NOMO-1 treated with DMSO at 0.1 percent for 48 hours (cell line): ENCODE results near the gene DTWD2.
"Not testable (repeated sequence)": the region's sequence is repeated elsewhere in the genome, so short reads cannot be mapped to it uniquely, and the experiment has no call there.

ENCODE experiments used
- DNase-seq: peaks from one replicate; lab custom pipeline; 2025; ENCODE audit not compliant: unreplicated experiment; lab: John Stamatoyannopoulos, UW

The DTWD2 gene

DNA sequence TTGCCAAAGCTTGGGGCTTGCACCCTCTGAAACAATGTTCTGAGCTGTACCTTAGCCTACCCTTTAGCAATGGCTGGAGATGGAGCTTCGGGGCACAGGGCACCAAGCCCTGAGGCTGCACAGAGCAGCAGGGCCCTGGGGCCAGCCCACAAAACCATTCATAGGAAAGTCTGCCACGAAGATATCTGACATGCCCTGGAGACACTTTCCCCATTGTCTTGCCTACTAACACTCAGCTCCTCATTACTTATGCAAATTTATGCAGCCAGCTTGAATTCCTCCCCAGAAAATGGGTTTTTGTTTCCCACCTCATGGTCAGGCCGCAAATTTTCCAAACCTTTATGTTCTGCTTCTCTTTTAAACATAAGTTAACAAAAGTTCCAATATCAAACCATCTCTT lies 105.7 kb downstream of the DTWD2 start:
- DNase-seq, result no peak

DNA sequence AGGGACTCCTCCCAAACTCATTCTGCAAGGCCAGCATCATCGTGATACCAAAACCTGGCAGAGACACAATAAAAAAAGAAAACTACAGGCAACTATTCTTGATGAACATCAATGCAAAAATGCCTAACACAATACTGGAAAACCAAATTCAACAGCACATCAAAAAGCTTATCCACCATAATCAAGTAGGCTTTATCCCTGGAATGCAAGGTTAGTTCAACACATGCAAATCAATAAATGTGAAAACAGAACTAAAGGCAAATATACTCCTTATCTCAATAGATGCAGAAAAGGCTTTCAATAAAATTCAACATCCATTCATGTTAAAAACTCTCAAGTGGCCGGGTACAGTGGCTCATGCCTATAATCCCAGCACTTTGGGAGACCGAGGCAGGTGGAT lies 111.5 kb downstream of the DTWD2 start:
- DNase-seq, result not testable (repeated sequence)

- DNase-seq, result no peak
Observed at GRCh38 chr5:118875131-118875530, 113.2 kb downstream of the DTWD2 start.

GRCh38 chr5:118873417-118873816 lies 114.9 kb downstream of the DTWD2 start:
- DNase-seq, result no peak

- no peak for DNase-seq
Observed at GRCh38 chr5:118863345-118863744, 125.0 kb downstream of the DTWD2 start.

GRCh38 chr5:118862596-118862995 lies 125.8 kb downstream of the DTWD2 start:
- no peak for DNase-seq

DNA sequence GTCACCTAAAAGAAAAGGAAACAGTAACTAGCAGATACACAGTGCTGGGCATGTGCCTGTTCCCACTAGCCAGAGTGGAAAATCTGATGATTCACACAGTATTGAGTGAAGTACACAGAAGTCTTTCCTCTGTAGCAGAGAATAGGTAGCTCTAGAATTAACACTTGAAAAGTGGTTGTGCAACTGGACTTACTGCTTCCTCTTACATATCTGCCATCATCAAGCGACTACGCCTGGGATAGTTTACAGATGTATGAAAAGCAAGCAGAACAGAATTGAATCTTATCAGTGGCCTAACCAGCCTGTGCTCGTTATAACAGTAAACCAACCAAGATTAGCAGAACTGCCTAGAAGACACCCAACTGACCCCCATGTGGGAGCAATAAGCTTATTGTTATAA lies 130.6 kb downstream of the DTWD2 start:
- DNase-seq, result peak; percentile 89

DNA sequence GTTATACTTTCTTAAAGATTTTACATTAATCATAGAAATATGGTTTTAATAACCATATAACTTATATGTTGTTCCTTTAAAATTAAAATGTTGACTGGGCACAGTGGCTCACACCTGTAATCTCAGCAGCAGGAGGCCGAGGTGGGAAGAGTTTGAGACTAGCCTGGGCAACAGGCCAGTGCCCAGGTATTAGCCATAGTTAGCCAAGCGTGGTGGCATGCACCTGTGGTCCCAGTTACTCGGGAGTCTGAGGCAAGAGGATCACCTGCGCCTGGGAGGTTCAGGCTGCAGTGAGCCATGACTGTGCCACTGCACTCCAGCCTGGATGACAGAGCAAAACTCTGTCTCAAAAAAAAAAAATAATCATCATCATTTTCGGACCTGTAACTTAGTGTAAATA lies 133.5 kb downstream of the DTWD2 start:
- no peak for DNase-seq

DNA sequence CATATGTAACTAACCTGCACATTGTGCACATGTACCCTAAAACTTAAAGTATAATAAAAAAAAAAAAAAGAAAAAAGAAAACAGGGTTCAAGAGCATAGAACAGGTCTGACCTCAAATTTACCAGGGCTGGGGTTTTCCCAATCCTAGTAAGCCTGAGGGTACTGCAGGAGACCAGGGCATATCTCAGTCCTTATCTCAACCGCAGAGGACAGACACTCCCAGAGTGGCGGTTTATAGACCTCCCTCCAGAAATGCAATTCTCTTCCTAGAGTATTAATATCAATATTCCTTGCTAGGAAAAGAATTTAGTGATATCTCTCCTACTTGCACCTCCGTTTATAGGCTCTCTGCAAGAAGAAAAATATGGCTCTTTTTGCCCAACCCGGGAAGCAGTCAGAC lies 136.6 kb downstream of the DTWD2 start:
- DNase-seq, result not testable (repeated sequence)

GRCh38 chr5:118849507-118849906 lies 138.8 kb downstream of the DTWD2 start:
- not testable (repeated sequence) for DNase-seq

- DNase-seq, result no peak
Observed at GRCh38 chr5:118844351-118844750, 144.0 kb downstream of the DTWD2 start.

GRCh38 chr5:118834710-118835109 lies 153.6 kb downstream of the DTWD2 start:
- DNase-seq, result no peak

DNA sequence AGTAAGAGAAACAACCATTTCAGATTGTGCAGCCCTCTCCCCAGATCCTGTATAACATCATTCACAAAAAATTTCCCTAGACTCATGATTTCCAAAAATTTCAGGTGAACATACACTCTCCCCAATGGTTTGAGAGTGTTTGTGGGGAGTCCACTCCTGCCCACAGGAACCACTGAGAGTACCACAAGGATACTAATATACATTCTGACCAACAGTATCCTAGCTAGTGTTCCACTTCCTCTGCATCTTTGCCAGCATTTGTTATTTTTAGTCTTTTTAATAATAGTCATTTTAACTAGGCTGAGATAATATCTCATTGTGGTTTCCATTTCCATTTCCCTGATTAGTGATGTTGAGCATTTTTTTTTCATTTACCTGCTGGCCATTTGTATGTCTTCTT lies 155.4 kb downstream of the DTWD2 start:
- DNase-seq, result no peak

- DNase-seq, result no peak
Observed at GRCh38 chr5:118825226-118825625, 163.1 kb downstream of the DTWD2 start.

DNA sequence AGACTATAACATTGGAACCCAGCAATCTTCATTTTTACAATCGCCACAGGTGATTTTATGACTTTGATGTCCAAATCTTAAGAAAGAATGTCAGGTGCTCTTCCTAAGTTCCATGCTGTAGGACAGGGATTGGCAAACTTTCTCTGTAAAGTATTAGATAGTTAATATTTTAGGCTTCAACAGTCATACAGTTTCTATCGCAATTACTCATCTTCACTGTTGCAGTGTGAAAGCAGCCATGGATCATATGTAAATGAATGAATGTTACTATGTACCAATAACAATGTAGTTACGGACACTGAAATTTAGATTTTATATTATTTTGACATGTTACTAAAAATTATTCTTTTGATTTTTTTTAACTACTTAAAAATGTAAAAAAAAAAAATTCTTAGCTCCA lies 169.7 kb downstream of the DTWD2 start:
- no peak for DNase-seq

- no peak for DNase-seq
Observed at GRCh38 chr5:118808441-118808840, 179.9 kb downstream of the DTWD2 start.

- no peak for DNase-seq
Observed at GRCh38 chr5:118806571-118806970, 181.8 kb downstream of the DTWD2 start.

DNA sequence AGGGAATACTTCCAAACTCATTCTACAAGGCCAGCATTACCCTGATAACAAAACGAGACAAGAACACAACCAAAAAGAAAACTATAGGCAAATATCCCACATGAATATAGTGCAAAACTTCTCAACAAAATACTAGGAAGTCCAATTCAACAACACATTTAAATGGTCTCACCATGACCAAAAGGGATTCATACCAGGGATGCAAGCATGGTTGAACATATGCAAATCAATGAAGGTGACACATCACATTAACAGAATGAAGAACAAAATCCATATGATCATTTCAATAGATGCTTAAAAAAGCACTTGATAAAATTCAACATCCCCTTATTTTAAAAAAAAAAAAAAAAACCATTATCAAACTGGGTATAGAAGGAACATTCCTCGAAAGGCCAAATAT lies 186.0 kb downstream of the DTWD2 start:
- no peak for DNase-seq

DNA sequence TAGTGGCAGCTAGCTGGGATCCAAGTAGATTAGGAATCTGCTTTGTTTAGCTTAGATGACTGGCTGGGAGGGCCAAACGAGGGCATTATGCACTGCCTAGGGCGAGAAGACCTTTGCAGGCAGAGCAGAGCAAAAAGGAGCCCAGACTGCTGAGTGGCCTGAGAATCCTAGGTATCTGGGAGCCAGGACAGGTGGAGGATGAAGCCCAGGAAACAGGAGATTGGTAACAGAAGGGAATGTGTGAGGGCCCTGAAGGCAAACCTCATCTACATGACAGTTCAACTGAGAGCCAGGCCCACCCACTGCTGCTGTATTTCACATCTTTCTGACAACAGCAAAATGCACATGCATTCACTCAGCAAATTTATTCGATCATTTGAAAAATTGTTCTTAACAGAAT lies 192.3 kb downstream of the DTWD2 start:
- DNase-seq, result no peak

DNA sequence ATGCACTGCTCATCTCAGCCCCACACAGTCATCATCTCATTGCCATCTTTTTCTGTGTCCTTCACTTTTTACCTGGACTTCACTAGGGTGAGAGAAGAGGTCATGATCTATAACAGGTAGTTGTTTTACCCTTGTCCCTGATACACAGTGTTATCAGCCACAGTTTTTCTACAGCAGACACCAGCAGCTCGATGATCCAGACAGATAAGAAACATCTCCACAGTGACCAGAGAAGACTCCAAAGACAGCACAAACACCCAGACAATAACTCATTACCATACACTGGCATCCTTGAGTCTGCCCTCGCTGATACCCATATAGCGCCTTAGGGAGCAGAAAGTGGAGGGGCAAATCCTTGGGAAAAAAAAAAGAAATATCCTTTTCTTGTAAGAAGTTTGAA lies 194.1 kb downstream of the DTWD2 start:
- no peak for DNase-seq

GRCh38 chr5:118793652-118794051 lies 194.7 kb downstream of the DTWD2 start:
- no peak for DNase-seq

DNA sequence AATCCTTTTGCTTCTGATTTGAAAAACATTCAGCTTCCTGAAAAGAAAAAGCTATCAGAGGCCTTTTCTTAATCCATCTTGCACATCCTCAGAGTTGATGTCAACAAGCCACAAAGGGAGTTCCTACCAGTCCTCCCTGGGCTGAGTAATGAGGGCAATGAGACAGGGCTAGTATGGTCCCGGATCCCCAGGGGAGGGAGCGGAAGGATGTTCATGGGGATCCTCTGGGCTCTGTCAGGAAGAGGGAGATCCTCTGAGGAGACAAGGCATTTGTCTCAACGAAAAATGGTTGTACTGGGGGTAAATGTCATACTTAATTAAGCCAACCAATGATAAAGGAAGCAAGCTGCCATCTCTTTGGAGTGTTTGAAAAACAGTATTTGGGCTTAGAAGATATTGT lies 195.3 kb downstream of the DTWD2 start:
- no peak for DNase-seq

DNA sequence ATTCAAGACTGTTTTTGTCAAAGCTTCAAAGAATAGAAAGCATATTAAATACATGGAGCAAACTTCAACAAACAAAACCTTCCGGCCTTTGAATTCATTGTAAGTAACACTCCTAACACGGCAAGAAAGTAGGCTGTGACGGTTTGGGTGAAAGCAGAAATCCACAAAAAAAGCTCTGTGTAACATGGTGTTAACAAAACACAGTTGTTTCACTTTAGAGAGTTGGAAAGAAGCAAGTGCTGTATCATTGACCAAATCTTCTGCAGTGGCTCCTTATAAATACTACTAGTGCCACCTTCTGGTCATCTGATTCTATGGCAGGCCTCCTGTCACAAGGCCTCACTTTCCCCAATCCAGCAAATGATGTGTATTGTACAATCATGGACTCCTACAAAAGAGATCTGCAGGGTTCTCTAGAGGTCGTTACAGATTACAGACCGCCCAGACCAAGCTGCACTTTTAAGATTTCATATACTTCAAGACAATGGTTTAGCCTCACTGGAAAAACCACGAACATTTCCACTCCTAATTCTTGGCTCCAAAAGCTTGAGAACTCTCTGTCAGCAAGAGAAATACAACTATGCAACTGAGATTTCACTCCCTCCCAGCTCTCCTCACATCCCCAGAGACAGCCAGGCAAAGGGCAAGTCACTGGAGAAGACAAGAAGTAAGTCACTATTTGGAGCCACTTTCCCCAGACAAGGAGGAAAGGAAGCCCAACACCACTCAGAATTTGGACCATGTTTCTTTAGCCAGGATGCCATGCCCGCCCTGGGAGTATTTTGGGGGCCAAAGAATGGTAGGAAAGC lies 196.2 kb downstream of the DTWD2 start:
- DNase-seq, result peak; percentile 72
